Osteocyte (in vitro differentiated cells): Measurements from ENCODE around the gene ARHGAP11A. TPM values are rescaled to one million over a fixed set of nuclear protein-coding genes. Genes with fewer than 3 reads are reported as not detected.

ENCODE experiments used
- DNase-seq: peaks from one replicate; pipeline ENCODE4 v3.0.0; 2021; ENCODE audit warnings: mixed read lengths; ENCODE audit not compliant: unreplicated experiment; ENCODE audit errors: extremely low spot score
- H3K27ac Mint-ChIP-seq: one replicate; pipeline ENCODE4 v1.8.0; 2021; ENCODE audit warnings: mild to moderate bottlenecking, mixed read lengths; ENCODE audit not compliant: unreplicated experiment
- H3K27me3 Mint-ChIP-seq: one replicate; pipeline ENCODE4 v1.8.0; 2021; ENCODE audit warnings: mixed read lengths; ENCODE audit not compliant: unreplicated experiment
- H3K36me3 Mint-ChIP-seq: one replicate; pipeline ENCODE4 v1.8.0; 2021; ENCODE audit warnings: mixed read lengths; ENCODE audit not compliant: unreplicated experiment
- H3K4me1 Mint-ChIP-seq: one replicate; pipeline ENCODE4 v1.8.0; 2021; ENCODE audit warnings: mixed read lengths; ENCODE audit not compliant: unreplicated experiment
- H3K4me3 Mint-ChIP-seq: one replicate; pipeline ENCODE4 v1.8.0; 2021; ENCODE audit warnings: mild to moderate bottlenecking, moderate library complexity, mixed read lengths; ENCODE audit not compliant: unreplicated experiment
- H3K9me3 Mint-ChIP-seq: one replicate; pipeline ENCODE4 v1.8.0; 2021; ENCODE audit warnings: mixed read lengths; ENCODE audit not compliant: unreplicated experiment
- total RNA-seq: library from RNA; stranded (reverse); gene quantifications from 2 replicates; pipeline ENCODE4 v1.2.1, GENCODE V29; 2021
- TF ChIP-seq, protein P1 (sequence below): fragments of 200-600 bp; sonication (generic); IDR thresholded peaks from 2 replicates; pipeline ENCODE4 v1.5.0; 2021; ENCODE audit warnings: antibody characterized with exemption, mild to moderate bottlenecking, moderate library complexity

ARHGAP11A gene
- total RNA-seq, 1 donor from 2014 or later = 17.6 TPM

DNA sequence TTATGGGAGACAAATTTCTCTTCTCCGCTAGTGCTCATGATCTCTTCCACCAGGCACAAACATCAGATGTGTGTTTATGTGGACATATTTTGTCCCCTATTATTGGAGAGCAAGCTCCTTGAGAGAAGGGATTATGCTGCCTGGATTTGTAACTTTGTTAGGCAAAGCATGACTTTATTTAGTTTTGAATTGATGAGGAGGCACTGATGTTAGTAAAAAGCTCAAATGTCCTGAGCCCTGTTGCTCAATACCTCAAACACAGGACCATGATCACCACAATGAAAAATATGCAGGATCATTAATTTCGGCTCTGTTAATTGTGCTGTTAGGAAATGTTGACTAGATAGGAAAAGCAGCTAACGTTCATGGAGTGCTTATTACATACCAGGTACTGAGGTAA, 55.3 kb downstream of the ARHGAP11A start:
- Mint-ChIP-seq H3K27ac (peak overlapping the region; percentile 93), H3K27me3 (no peaks in the 10 kb centered on the region), H3K4me1 (peaks cover 36% of the 10 kb centered on the region), H3K4me3 (no peak overlapping the region), H3K9me3 (no peaks in the 10 kb centered on the region), H3K36me3 (no peaks in the 10 kb centered on the region)
- DNase-seq = no peak
- TF ChIP-seq, protein P1, sequence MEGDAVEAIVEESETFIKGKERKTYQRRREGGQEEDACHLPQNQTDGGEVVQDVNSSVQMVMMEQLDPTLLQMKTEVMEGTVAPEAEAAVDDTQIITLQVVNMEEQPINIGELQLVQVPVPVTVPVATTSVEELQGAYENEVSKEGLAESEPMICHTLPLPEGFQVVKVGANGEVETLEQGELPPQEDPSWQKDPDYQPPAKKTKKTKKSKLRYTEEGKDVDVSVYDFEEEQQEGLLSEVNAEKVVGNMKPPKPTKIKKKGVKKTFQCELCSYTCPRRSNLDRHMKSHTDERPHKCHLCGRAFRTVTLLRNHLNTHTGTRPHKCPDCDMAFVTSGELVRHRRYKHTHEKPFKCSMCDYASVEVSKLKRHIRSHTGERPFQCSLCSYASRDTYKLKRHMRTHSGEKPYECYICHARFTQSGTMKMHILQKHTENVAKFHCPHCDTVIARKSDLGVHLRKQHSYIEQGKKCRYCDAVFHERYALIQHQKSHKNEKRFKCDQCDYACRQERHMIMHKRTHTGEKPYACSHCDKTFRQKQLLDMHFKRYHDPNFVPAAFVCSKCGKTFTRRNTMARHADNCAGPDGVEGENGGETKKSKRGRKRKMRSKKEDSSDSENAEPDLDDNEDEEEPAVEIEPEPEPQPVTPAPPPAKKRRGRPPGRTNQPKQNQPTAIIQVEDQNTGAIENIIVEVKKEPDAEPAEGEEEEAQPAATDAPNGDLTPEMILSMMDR = no peak

DNA sequence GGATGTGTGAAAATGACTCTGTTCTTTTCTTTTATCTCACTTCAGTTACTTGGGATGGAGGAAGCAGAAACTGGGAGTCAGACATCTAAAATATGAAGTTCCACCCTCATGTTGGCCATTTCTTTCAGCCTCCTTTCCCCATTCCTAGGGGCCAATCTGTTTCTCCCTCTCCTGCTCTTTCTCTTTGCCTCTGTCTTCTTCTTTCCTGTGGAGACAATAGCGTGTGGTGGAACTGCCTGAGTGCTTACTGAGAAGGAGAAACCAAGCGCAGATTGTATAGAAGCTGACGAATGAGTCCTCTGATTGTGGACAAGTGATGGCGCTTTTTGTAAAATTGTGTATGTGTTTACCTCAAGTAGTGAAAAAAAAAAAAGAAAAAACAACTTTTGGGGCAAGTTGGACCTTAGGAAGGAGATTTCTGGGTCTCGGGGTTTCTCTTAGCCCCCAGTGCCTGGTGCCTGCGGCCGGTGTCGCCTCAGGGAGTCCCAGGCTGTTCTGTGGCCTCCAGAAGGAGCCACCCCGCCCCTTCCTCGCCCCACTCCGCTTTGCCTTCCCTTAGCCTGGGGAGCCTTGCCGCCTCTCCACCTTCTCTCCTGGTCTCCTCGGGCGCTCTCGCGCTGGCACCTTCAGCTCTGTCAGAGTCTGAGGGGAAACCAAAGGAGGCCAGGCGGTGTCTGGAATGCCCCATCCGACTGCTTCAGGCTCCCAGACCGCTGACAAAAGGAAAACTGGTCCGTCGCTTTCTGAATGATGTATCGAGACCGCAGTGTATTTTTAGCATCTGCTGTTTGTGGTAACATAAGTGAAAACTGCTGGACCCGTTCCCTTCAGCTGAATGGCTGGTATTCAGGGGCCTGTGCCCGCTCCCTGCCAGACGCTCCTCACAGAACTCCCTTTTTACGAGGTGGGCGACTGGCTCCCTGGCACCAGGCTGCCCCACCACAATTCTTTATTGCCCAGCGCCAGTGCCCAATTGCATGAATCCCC, 56.3 kb downstream of the ARHGAP11A start:
- H3K4me1 Mint-ChIP-seq = peaks cover 34% of the 10 kb centered on the region
- H3K36me3 Mint-ChIP-seq = no peaks in the 10 kb centered on the region
- no peak overlapping the region for H3K4me3 Mint-ChIP-seq
- TF ChIP-seq, protein P1 = no peak
- no peaks in the 10 kb centered on the region for H3K27me3 Mint-ChIP-seq
- H3K27ac Mint-ChIP-seq = no peak overlapping the region
- no peak for DNase-seq
- H3K9me3 Mint-ChIP-seq = no peaks in the 10 kb centered on the region

DNA sequence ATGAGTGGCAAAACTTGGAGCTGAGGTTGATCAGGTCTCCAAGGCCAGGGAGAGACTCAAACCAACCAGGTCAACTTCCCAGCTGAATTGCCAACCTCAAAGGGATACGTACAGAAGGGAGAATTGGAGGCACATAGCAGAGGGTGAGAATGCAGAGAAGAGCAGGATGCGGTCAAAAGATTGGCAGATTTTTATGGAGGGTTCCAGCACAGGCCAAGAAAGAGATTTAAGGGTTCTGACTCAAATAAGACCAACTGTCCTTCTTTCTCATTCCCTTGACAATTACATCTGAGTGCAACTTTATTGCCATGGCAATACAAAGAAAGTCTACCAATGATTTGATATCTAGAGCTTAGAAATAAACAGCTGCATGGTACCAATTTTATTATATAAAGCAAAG, 59.4 kb downstream of the ARHGAP11A start:
- Mint-ChIP-seq H3K27me3 (no peaks in the 10 kb centered on the region), H3K36me3 (no peaks in the 10 kb centered on the region), H3K27ac (no peak overlapping the region), H3K4me3 (no peak overlapping the region), H3K4me1 (peaks cover 34% of the 10 kb centered on the region), H3K9me3 (no peaks in the 10 kb centered on the region)
- TF ChIP-seq, protein P1 = no peak
- DNase-seq = no peak

DNA sequence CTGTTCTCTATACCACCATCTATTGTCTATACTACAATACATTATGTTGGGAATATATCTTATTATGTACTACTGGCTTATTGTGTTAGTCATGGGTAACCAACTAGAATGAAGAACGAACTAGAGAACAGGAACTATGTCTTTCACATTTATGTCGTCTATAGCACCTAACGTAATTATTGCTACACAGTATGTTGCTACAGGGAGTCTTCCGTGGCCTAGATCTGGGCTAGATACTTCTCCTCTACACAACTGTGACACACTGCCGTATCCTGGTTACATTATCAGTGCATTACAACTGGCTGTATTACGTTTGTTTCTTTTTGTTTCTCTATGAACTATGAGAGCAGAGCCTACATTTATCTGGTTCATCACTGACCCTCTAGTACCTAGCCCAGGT, 60.2 kb downstream of the ARHGAP11A start:
- H3K36me3 Mint-ChIP-seq = no peaks in the 10 kb centered on the region
- TF ChIP-seq, protein P1 = no peak
- no peaks in the 10 kb centered on the region for H3K27me3 Mint-ChIP-seq
- H3K4me3 Mint-ChIP-seq = no peak overlapping the region
- H3K9me3 Mint-ChIP-seq = no peaks in the 10 kb centered on the region
- H3K4me1 Mint-ChIP-seq = peaks cover 26% of the 10 kb centered on the region
- no peak overlapping the region for H3K27ac Mint-ChIP-seq
- no peak for DNase-seq

DNA sequence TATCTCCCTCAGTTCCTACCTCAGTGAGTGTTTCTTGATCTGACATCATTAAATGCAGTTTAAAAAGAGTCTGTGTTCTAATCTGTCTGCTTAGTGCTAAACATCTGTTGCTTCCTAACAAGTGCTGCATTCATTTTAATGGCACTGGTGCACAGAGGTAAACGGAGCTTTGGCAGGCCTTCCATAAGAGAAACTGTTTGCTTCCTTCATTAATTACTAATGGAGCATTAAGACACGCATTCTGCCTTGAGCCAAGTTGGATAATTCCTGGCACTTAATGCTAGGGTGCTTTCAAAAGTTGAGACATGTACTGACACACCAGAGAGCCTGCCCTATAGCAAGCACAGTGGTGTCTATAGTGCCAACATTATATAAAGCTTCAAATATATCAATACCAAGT, 60.9 kb downstream of the ARHGAP11A start:
- Mint-ChIP-seq H3K9me3 (no peaks in the 10 kb centered on the region), H3K4me1 (peaks cover 19% of the 10 kb centered on the region), H3K27ac (no peak overlapping the region), H3K27me3 (no peaks in the 10 kb centered on the region), H3K36me3 (no peaks in the 10 kb centered on the region), H3K4me3 (no peak overlapping the region)
- no peak for DNase-seq
- TF ChIP-seq, protein P1 = no peak
